Tibial nerve (tissue), 3 donors: ENCODE measurements around the gene GRM6.

Experiments used
- POLR2A ChIP-seq, 2 donors: fragments of 450-650 bp; IDR thresholded peaks; one replicate each; pipeline ENCODE4 v1.6.1; 2017; ENCODE audit warnings: antibody characterized with exemption in 2 of 2, mild to moderate bottlenecking in 2 of 2, moderate library complexity in 2 of 2
- TF ChIP-seq, protein P1 (sequence below), 5 experiments: fragments of 200-600 bp in 3 of 5; fragments of 450-650 bp in 2 of 5; sonication (generic) in 3 of 5; IDR thresholded peaks; one replicate each; pipeline ENCODE4 v1.5.1; 2016 to 2019; ENCODE audit warnings: antibody characterized with exemption in 5 of 5, mild to moderate bottlenecking in 3 of 5, moderate library complexity in 2 of 5

DNA sequence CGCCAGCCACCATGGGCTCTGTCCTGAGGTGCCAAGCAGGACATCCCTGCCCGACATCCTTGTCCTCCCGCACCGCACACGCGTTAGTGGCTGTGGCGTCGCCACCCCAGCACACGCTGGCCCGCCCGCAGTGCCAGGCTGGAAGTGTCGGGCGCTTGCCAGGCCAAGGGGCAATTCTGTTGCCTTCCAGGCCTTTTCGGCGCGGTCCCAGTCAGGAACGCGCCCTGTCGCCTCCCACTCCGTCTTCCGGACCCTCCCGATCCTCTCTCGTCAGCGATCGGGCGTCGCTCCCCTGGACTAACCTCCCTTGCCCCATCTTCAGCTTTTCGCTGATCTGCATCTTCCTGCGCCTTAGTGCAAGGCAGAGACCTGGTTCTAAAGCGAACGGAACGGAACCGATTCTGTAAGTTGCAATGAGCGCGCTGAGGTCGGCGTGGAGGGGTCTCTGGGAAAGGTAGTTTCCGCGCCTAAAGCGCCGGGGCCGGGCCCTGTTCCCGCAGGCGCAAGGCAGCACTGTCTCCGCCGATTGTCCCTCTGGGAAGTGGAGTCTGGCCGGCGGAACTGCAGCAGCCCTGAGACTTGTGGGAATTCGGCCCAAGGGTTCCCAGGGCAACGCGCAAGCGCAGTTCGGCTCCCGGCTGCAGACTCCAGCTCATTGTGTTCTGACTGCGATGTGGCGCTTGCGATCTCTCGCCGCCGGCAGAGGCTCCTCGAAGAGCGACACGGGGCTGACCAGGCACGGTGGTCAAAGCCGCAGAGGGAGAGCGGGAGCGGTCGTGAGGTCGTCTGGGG lies 54.4 kb downstream of the GRM6 start, which contains the start of gene ZNF454:
- peak in 1 of 2 donors; percentile 23 for TF ChIP-seq POLR2A (IDR thresholded peaks at IDR 0.05)
- TF ChIP-seq, protein P1, sequence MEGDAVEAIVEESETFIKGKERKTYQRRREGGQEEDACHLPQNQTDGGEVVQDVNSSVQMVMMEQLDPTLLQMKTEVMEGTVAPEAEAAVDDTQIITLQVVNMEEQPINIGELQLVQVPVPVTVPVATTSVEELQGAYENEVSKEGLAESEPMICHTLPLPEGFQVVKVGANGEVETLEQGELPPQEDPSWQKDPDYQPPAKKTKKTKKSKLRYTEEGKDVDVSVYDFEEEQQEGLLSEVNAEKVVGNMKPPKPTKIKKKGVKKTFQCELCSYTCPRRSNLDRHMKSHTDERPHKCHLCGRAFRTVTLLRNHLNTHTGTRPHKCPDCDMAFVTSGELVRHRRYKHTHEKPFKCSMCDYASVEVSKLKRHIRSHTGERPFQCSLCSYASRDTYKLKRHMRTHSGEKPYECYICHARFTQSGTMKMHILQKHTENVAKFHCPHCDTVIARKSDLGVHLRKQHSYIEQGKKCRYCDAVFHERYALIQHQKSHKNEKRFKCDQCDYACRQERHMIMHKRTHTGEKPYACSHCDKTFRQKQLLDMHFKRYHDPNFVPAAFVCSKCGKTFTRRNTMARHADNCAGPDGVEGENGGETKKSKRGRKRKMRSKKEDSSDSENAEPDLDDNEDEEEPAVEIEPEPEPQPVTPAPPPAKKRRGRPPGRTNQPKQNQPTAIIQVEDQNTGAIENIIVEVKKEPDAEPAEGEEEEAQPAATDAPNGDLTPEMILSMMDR (IDR thresholded peaks at IDR 0.05) = no peak
